ENCODE data around the gene TBCCD1.

GRCh38 chr3:186544281-186544680 is 22.9 kb downstream of the TBCCD1 start, which contains the start of gene CRYGS:
- TF ChIP-seq, protein P1, sequence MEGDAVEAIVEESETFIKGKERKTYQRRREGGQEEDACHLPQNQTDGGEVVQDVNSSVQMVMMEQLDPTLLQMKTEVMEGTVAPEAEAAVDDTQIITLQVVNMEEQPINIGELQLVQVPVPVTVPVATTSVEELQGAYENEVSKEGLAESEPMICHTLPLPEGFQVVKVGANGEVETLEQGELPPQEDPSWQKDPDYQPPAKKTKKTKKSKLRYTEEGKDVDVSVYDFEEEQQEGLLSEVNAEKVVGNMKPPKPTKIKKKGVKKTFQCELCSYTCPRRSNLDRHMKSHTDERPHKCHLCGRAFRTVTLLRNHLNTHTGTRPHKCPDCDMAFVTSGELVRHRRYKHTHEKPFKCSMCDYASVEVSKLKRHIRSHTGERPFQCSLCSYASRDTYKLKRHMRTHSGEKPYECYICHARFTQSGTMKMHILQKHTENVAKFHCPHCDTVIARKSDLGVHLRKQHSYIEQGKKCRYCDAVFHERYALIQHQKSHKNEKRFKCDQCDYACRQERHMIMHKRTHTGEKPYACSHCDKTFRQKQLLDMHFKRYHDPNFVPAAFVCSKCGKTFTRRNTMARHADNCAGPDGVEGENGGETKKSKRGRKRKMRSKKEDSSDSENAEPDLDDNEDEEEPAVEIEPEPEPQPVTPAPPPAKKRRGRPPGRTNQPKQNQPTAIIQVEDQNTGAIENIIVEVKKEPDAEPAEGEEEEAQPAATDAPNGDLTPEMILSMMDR (IDR thresholded peaks at IDR 0.05; ENCODE audit: low read depth, low read length, poor library complexity, severe bottlenecking), result no peak
- TF ChIP-seq EZH2phosphoT487 (IDR thresholded peaks at IDR 0.05; ENCODE audit: borderline replicate concordance, low read length), result no peak

Measured in DOHH2 (cell line).